ENCODE data around the gene PTPRM. TPM values are rescaled to one million over a fixed set of nuclear protein-coding genes. Genes with fewer than 3 reads are reported as not detected.

The PTPRM gene
- total RNA-seq, 1 donor from 2014 or later = 42.1 TPM

- Histone ChIP-seq H3K27me3 (ENCODE audit: control insufficient read depth, insufficient read depth, low read length) (no peaks in the 10 kb centered on the region), H3K36me3 (ENCODE audit: control insufficient read depth, insufficient read depth, low read length) (no peaks in the 10 kb centered on the region), H3K4me3 (ENCODE audit: low read depth, low read length) (no peak overlapping the region)
- no peak for DNase-seq (ENCODE audit: low read depth)
- TF ChIP-seq CTCF (IDR thresholded peaks at IDR 0.05; ENCODE audit: insufficient read depth, low read length, severe bottlenecking) = no peak
- no peak for FAIRE-seq
Observed at GRCh38 chr18:8324343-8325065, 757.4 kb downstream of the PTPRM start.

- peak; percentile 87 for FAIRE-seq
- no peak overlapping the region for H3K4me3 ChIP-seq (ENCODE audit: low read depth, low read length)
- no peaks in the 10 kb centered on the region for H3K27me3 ChIP-seq (ENCODE audit: control insufficient read depth, insufficient read depth, low read length)
Observed at GRCh38 chr18:8326763-8327394, 759.8 kb downstream of the PTPRM start.

GRCh38 chr18:8328126-8328525 is 761.0 kb downstream of the PTPRM start:
- no peak for TF ChIP-seq CTCF (IDR thresholded peaks at IDR 0.05; ENCODE audit: insufficient read depth, low read length, severe bottlenecking)
- no peaks in the 10 kb centered on the region for H3K27me3 ChIP-seq (ENCODE audit: control insufficient read depth, insufficient read depth, low read length)
- DNase-seq (ENCODE audit: low read depth) (no peak), FAIRE-seq (peak; percentile 7)
- no peak overlapping the region for H3K4me3 ChIP-seq (ENCODE audit: low read depth, low read length)
- no peaks in the 10 kb centered on the region for H3K36me3 ChIP-seq (ENCODE audit: control insufficient read depth, insufficient read depth, low read length)

More at GRCh38 chr18:8326763-8327394, 759.8 kb downstream of the PTPRM start:
- TF ChIP-seq CTCF (IDR thresholded peaks at IDR 0.05; ENCODE audit: insufficient read depth, low read length, severe bottlenecking) = no peak
- no peaks in the 10 kb centered on the region for H3K36me3 ChIP-seq (ENCODE audit: control insufficient read depth, insufficient read depth, low read length)
- no peak for DNase-seq (ENCODE audit: low read depth)

- Histone ChIP-seq H3K36me3 (ENCODE audit: control insufficient read depth, insufficient read depth, low read length) (no peaks in the 10 kb centered on the region), H3K4me3 (ENCODE audit: low read depth, low read length) (no peak overlapping the region), H3K27me3 (ENCODE audit: control insufficient read depth, insufficient read depth, low read length) (no peaks in the 10 kb centered on the region)
- DNase-seq (ENCODE audit: low read depth) = peak; percentile 25
- FAIRE-seq = no peak
- no peak for TF ChIP-seq CTCF (IDR thresholded peaks at IDR 0.05; ENCODE audit: insufficient read depth, low read length, severe bottlenecking)
Observed at GRCh38 chr18:8329186-8329771, 762.2 kb downstream of the PTPRM start.

- FAIRE-seq = no peak
Observed at GRCh38 chr18:8330575-8330974, 763.5 kb downstream of the PTPRM start.

More at GRCh38 chr18:8330575-8330974, 763.5 kb downstream of the PTPRM start:
- Histone ChIP-seq H3K27me3 (ENCODE audit: control insufficient read depth, insufficient read depth, low read length) (no peaks in the 10 kb centered on the region), H3K36me3 (ENCODE audit: control insufficient read depth, insufficient read depth, low read length) (no peaks in the 10 kb centered on the region), H3K4me3 (ENCODE audit: low read depth, low read length) (no peak overlapping the region)
- DNase-seq (ENCODE audit: low read depth) = no peak
- no peak for TF ChIP-seq CTCF (IDR thresholded peaks at IDR 0.05; ENCODE audit: insufficient read depth, low read length, severe bottlenecking)

Data from bronchial epithelial cell (primary cell).